WERI-Rb-1 (cell line): ENCODE data around the gene KCNT1.

Source experiments
- DNase-seq: peaks from one replicate; pipeline ENCODE4 v3.0.0-alpha.2; 2020
- H3K27ac ChIP-seq: fragments of 250-450 bp; sonication (Bioruptor Pico); 2 replicates; pipeline ENCODE4 v1.5.1; 2020; ENCODE audit warnings: mild to moderate bottlenecking, moderate library complexity
- H3K27me3 ChIP-seq: fragments of 250-450 bp; sonication (Bioruptor Pico); 2 replicates; pipeline ENCODE4 v1.5.1; 2021; ENCODE audit warnings: mild to moderate bottlenecking, low read depth, moderate library complexity; ENCODE audit not compliant: insufficient read depth, severe bottlenecking
- H3K36me3 ChIP-seq: fragments of 250-450 bp; sonication (Bioruptor Pico); 2 replicates; pipeline ENCODE4 v1.5.1; 2020; ENCODE audit warnings: mild to moderate bottlenecking, moderate library complexity
- H3K4me3 ChIP-seq: 2 replicates; pipeline ENCODE4 v1.5.1; 2011; ENCODE audit warnings: low read depth, mild to moderate bottlenecking, control low read depth, low read length
- H3K9me3 ChIP-seq: fragments of 250-450 bp; sonication (Bioruptor Pico); 2 replicates; pipeline ENCODE4 v1.5.1; 2021; ENCODE audit warnings: mild to moderate bottlenecking, moderate library complexity; ENCODE audit not compliant: severe bottlenecking
- CTCF ChIP-seq: IDR thresholded peaks from 2 replicates; pipeline ENCODE4 v1.5.1; 2011; ENCODE audit warnings: low read depth, mild to moderate bottlenecking, control low read depth, inconsistent platforms, low read length

KCNT1 gene

GRCh38 chr9:135783540-135784245, 81.7 kb downstream of the KCNT1 start:
- DNase-seq: no peak
- H3K27me3 ChIP-seq: no peaks in the 10 kb centered on the region
- TF ChIP-seq CTCF: no peak
- H3K27ac ChIP-seq: no peak overlapping the region
- H3K4me3 ChIP-seq: no peak overlapping the region
- H3K9me3 ChIP-seq: no peaks in the 10 kb centered on the region
- no peaks in the 10 kb centered on the region for H3K36me3 ChIP-seq

- H3K36me3 ChIP-seq: no peaks in the 10 kb centered on the region
- H3K27me3 ChIP-seq: no peaks in the 10 kb centered on the region
- no peaks in the 10 kb centered on the region for H3K9me3 ChIP-seq
- no peak for TF ChIP-seq CTCF
- H3K4me3 ChIP-seq: no peak overlapping the region
- DNase-seq: no peak
- no peak overlapping the region for H3K27ac ChIP-seq
Observed at GRCh38 chr9:135785013-135785575, 83.1 kb downstream of the KCNT1 start.

- Histone ChIP-seq H3K9me3 (no peaks in the 10 kb centered on the region), H3K36me3 (no peaks in the 10 kb centered on the region), H3K4me3 (no peak overlapping the region), H3K27me3 (no peaks in the 10 kb centered on the region), H3K27ac (no peak overlapping the region)
- no peak for DNase-seq
- TF ChIP-seq CTCF: no peak
Observed at GRCh38 chr9:135786146-135786690, 84.2 kb downstream of the KCNT1 start.

- TF ChIP-seq CTCF: no peak
- Histone ChIP-seq H3K27me3 (no peaks in the 10 kb centered on the region), H3K36me3 (no peaks in the 10 kb centered on the region), H3K9me3 (no peaks in the 10 kb centered on the region), H3K27ac (no peak overlapping the region), H3K4me3 (no peak overlapping the region)
- no peak for DNase-seq
Observed at GRCh38 chr9:135787317-135787716, 85.3 kb downstream of the KCNT1 start.

- Histone ChIP-seq H3K4me3 (no peak overlapping the region), H3K36me3 (no peaks in the 10 kb centered on the region), H3K27ac (no peak overlapping the region), H3K9me3 (no peaks in the 10 kb centered on the region), H3K27me3 (no peaks in the 10 kb centered on the region)
- no peak for TF ChIP-seq CTCF
- DNase-seq: no peak
Observed at GRCh38 chr9:135787776-135788575, 86.0 kb downstream of the KCNT1 start.
